Measurements from ENCODE around the gene BMPR1A.

Gene BMPR1A

DNA sequence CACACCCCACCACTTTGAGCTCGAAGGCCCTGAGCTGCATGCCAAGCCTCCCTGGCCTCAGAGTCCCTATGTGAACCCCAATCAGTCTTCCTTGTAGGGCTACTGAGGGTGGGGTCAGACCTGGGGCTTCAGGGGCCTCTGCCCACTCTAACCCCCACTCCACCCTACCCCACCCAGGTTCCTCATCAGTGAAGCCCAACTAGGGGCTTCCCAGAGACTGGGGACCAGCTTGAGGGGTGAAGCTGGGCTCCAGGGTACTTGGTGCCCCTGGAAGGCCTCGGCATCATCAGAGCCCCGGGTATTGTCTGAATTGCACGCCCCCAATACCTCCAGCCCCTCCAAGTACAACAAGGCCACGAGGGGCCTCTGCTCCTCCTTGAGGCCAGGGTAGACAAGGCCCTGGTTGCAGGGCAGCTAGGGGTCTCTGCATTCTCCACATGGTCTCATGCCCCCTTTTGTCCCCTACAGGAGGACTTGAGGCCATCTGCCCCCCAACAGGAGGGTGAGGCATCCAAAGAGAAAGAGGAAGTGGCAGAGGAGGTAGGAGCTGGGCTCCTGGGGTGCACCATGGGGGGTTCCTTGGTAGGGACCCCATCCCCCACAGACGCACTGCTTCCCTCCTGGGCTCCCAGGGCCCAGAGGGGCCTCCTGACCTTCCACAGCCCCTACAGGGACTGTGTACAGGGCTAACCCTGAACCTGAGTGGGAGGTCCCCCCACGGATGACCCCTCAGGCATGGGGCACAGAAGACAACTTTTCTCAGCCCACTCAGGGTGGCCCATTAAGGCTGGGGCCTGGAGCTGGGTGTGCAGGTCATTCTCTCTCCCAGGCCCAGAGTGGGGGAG, 205.9 kb downstream of the BMPR1A start:
- Histone ChIP-seq H3K27ac (ENCODE audit: low read depth, low read length) (no peak overlapping the region), H3K4me3 (ENCODE audit: low read length) (no peak overlapping the region), H3K4me1 (ENCODE audit: control insufficient read depth, insufficient read depth, low read length) (no peaks in the 10 kb centered on the region), H3K9ac (ENCODE audit: low read length) (no peak overlapping the region), H3K27me3 (ENCODE audit: control insufficient read depth, insufficient read depth, low read length) (no peaks in the 10 kb centered on the region), H3K36me3 (ENCODE audit: control insufficient read depth, insufficient read depth, low read length) (no peaks in the 10 kb centered on the region)

DNA sequence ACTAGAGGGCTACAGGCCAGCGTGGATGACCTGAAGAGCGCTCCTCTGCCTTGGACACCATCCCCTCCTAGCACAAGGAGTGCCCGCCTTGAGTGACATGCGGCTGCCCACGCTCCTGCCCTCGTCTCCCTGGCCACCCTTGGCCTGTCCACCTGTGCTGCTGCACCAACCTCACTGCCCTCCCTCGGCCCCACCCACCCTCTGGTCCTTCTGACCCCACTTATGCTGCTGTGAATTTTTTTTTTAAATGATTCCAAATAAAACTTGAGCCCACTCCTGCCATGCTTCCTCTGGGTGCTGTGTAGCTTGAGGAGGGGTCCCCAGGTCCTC, 206.5 kb downstream of the BMPR1A start:
- Histone ChIP-seq H3K36me3 (ENCODE audit: control insufficient read depth, insufficient read depth, low read length) (no peaks in the 10 kb centered on the region), H3K4me3 (ENCODE audit: low read length) (no peak overlapping the region), H3K27ac (ENCODE audit: low read depth, low read length) (no peak overlapping the region), H3K27me3 (ENCODE audit: control insufficient read depth, insufficient read depth, low read length) (no peaks in the 10 kb centered on the region), H3K4me1 (ENCODE audit: control insufficient read depth, insufficient read depth, low read length) (peaks cover under 1% of the 10 kb centered on the region), H3K9ac (ENCODE audit: low read length) (no peak overlapping the region)

DNA sequence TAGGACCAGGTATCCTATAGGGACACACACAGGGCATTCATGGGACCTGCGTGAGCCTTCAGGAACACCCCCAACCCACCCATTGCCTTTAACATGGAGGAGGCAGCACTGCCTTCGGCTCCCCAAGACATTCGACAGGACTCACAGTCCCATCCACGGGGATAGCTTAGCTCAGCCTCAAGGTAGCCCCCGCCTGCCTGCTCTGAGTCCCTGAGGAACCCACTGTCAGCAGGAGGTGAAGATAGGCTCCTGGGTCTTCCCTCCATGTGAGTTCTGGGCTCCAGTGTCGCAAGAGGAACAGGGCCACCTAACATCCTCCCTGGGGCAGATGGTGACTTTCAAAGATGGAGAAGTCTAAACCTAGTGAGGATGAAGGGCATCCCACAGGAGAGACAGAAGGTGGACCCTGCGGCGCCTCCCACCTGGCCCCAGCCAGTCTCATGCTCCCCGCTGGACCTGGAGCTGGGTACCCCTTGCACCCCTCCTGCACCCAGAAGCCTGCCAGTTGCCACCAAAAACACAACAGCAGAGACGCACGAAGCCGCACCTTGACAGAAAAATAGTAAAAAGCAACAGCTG, 207.0 kb downstream of the BMPR1A start:
- Histone ChIP-seq H3K36me3 (ENCODE audit: control insufficient read depth, insufficient read depth, low read length) (no peaks in the 10 kb centered on the region), H3K4me1 (ENCODE audit: control insufficient read depth, insufficient read depth, low read length) (peaks cover 2% of the 10 kb centered on the region), H3K27ac (ENCODE audit: low read depth, low read length) (no peak overlapping the region), H3K9ac (ENCODE audit: low read length) (no peak overlapping the region), H3K27me3 (ENCODE audit: control insufficient read depth, insufficient read depth, low read length) (no peaks in the 10 kb centered on the region), H3K4me3 (ENCODE audit: low read length) (no peak overlapping the region)

DNA sequence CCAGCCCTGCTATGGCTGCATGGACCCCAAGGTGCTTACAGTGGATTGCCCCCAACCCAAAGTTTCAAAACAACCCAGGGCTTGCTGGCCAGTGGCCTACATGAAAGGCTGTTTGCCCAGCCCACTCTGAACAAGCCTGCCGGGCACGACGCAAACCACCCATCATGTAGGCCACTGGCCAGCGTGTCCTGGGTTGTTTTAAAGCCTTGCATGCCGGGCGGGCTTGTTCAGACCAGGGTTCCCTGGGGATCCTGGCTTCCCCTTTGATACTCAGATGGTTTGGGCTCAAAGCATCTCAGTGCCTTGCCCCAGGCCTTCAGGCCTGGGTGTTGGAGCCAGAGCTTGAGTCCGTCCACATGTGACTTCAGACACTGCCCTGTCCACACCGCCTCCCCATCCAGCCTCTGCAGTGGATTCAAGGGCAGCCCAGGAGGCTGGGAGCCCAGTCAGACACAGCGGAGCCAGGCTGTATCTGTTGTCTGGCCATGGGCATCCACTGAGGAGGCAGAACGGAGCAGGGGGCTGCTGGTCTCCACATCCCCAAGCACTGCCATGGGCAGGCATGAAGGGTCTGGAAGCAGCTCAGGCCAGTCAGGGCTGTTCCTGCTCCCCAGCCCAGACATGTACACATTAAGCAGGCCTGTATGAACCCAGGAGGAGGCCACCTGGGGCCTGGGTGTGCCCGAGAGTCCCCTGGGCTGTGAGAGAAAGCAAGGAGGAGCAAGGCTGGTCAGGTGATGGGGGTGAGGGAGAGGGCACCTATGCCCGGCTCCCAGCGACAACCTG, 207.8 kb downstream of the BMPR1A start:
- no peaks in the 10 kb centered on the region for H3K27me3 ChIP-seq (ENCODE audit: control insufficient read depth, insufficient read depth, low read length)
- no peak overlapping the region for H3K27ac ChIP-seq (ENCODE audit: low read depth, low read length)
- H3K4me1 ChIP-seq (ENCODE audit: control insufficient read depth, insufficient read depth, low read length) = peaks cover 8% of the 10 kb centered on the region
- H3K9ac ChIP-seq (ENCODE audit: low read length) = no peak overlapping the region
- no peaks in the 10 kb centered on the region for H3K36me3 ChIP-seq (ENCODE audit: control insufficient read depth, insufficient read depth, low read length)
- H3K4me3 ChIP-seq (ENCODE audit: low read length) = no peak overlapping the region

DNA sequence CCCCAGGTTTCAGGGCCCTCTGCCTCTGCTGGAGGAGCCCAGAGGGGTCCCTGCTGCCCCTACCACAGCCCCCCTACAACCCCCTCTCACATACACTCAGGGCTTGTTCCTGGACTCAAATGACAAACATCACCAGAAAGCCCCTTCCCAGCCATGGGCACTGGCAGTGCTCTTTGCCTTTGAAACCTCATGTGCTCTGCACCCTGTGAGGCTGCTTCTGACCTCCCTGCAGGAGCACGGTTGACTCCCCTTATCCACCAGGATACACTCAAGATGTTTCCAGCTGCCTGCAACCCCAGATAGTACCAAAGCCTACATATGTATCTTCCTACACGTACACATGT, 208.4 kb downstream of the BMPR1A start:
- Histone ChIP-seq H3K27me3 (ENCODE audit: control insufficient read depth, insufficient read depth, low read length) (no peaks in the 10 kb centered on the region), H3K4me1 (ENCODE audit: control insufficient read depth, insufficient read depth, low read length) (peaks cover 14% of the 10 kb centered on the region), H3K27ac (ENCODE audit: low read depth, low read length) (no peak overlapping the region), H3K36me3 (ENCODE audit: control insufficient read depth, insufficient read depth, low read length) (no peaks in the 10 kb centered on the region), H3K9ac (ENCODE audit: low read length) (no peak overlapping the region), H3K4me3 (ENCODE audit: low read length) (no peak overlapping the region)

DNA sequence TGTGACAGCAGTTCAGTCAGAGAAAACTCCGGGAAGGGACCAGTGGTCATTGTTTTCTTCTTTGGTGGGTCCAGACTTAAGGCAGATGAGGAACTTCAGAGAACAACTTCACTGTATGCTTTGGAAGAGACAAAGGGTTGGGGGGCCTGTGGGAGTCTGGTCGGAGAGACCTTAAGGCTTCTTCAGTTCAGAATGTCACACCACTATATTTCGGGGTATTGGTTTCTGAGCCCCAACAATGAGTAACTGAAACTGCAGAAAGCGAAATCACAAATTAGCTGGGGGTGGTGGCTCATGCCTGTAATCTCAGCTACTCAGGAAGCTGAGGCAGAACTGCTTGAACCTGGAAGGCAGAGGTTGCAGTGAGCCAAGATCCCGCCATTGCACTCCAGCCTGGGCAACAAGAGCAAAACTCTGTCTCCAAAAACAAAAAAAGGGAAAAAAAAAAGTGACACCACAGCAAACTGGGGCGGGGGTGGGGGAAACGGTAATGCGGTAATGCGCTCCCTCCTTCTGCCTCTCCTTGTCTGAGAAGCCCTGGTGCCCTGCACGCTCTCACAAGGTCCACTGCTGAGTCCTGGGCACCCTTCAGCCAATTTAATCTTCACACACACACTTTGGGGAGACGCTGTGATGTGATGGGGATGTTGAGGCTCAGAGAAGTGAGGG, 209.7 kb downstream of the BMPR1A start:
- Histone ChIP-seq H3K36me3 (ENCODE audit: control insufficient read depth, insufficient read depth, low read length) (no peaks in the 10 kb centered on the region), H3K4me3 (ENCODE audit: low read length) (no peak overlapping the region), H3K27me3 (ENCODE audit: control insufficient read depth, insufficient read depth, low read length) (no peaks in the 10 kb centered on the region), H3K27ac (ENCODE audit: low read depth, low read length) (no peak overlapping the region), H3K4me1 (ENCODE audit: control insufficient read depth, insufficient read depth, low read length) (peaks cover 15% of the 10 kb centered on the region), H3K9ac (ENCODE audit: low read length) (no peak overlapping the region)

DNA sequence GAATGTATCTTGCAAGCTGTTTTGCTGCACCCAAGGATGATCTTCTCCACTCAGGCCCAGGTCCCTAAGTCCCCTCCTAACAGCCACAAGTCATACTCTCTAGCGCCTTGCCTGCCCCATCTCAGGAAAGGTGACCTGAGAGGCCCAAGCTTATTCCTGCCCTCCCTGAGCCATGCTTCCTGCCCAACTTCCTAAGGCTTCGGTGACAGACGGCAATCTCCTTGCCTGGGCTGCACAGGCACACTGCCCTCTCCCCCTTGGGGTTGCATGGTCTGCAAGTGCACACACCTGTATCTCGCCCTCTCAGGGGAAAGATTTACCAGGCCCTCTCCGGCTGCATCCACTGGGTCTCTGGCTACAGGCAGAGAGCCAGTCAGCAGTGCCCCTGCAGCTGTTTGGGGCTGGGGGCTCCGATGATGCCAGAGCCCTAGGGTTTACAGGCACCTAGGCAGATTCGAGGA, 211.1 kb downstream of the BMPR1A start:
- H3K36me3 ChIP-seq (ENCODE audit: control insufficient read depth, insufficient read depth, low read length) = no peaks in the 10 kb centered on the region
- H3K4me3 ChIP-seq (ENCODE audit: low read length) = peak overlapping the region; percentile 76
- no peak overlapping the region for H3K9ac ChIP-seq (ENCODE audit: low read length)
- no peaks in the 10 kb centered on the region for H3K27me3 ChIP-seq (ENCODE audit: control insufficient read depth, insufficient read depth, low read length)
- peaks cover 15% of the 10 kb centered on the region for H3K4me1 ChIP-seq (ENCODE audit: control insufficient read depth, insufficient read depth, low read length)
- H3K27ac ChIP-seq (ENCODE audit: low read depth, low read length) = no peak overlapping the region

DNA sequence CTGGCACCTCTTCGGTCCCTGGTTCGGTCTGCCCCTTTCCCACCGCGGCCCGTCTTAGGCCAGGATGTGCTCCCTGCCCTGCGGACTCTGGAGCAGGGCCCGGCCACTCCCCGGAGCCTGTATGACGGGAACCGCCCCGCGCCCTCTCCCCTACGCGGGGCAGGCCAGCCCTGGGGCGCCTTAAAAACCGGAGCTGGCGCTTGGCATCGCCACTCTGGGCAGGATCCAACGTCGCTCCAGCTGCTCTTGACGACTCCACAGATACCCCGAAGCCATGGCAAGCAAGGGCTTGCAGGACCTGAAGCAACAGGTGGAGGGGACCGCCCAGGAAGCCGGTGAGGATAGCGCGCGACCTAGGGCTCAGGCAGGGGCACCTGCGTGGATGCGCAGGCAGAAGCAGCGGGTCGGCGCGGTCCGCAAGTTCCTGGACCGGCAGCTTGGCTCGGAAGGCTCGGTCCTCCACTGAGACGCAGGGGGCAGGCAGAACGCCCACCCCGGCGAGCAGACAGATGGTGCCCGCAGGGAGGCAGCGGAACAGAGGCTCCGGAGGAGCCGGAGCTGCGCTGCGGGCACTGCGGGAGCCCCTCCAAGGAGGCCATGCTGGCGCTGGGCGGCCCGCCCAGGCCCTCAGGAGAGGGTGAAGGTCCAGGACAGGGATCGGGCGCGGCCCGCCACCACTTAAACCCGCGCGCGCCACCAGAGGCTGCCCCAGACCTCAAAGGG, 212.0 kb downstream of the BMPR1A start, which contains the start of gene ADIRF:
Gene ADIRF (plus strand): TSS at position 212 of the 723 bp plus-strand sequence. CDS start 63 bp downstream, at position 275.
- H3K27ac ChIP-seq (ENCODE audit: low read depth, low read length) = peak within 1 kb of the TSS; percentile 97
- H3K4me1 ChIP-seq (ENCODE audit: control insufficient read depth, insufficient read depth, low read length) = peaks cover 15% of the 10 kb centered on the region
- no peaks in the 10 kb centered on the region for H3K27me3 ChIP-seq (ENCODE audit: control insufficient read depth, insufficient read depth, low read length)
- peak within 1 kb of the TSS; percentile 76 for H3K4me3 ChIP-seq (ENCODE audit: low read length)
- H3K9ac ChIP-seq (ENCODE audit: low read length) = peak within 1 kb of the TSS; percentile 70
- H3K36me3 ChIP-seq (ENCODE audit: control insufficient read depth, insufficient read depth, low read length) = no peaks in the 10 kb centered on the region

DNA sequence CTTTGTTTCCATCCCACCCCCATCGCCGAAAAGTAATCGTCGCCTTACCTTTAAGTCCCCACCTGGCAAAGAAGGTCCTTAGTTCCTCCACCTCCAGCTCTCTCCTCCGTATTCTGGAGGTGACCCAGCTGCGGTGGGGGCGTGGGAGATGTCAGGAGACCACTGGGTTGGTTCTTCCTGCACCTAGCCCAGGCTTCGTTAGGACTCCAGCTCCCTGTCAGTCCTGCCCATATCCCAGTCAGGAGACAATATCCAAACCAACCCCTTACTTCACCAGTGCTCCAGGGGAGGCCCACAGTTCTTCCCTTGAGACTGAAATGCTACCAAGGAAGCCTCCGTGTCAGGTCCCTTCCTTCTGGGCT, 212.6 kb downstream of the BMPR1A start:
- Histone ChIP-seq H3K36me3 (ENCODE audit: control insufficient read depth, insufficient read depth, low read length) (no peaks in the 10 kb centered on the region), H3K4me3 (ENCODE audit: low read length) (peak overlapping the region; percentile 76), H3K9ac (ENCODE audit: low read length) (peak overlapping the region; percentile 70), H3K4me1 (ENCODE audit: control insufficient read depth, insufficient read depth, low read length) (peaks cover 15% of the 10 kb centered on the region), H3K27me3 (ENCODE audit: control insufficient read depth, insufficient read depth, low read length) (no peaks in the 10 kb centered on the region), H3K27ac (ENCODE audit: low read depth, low read length) (peak overlapping the region; percentile 97)

DNA sequence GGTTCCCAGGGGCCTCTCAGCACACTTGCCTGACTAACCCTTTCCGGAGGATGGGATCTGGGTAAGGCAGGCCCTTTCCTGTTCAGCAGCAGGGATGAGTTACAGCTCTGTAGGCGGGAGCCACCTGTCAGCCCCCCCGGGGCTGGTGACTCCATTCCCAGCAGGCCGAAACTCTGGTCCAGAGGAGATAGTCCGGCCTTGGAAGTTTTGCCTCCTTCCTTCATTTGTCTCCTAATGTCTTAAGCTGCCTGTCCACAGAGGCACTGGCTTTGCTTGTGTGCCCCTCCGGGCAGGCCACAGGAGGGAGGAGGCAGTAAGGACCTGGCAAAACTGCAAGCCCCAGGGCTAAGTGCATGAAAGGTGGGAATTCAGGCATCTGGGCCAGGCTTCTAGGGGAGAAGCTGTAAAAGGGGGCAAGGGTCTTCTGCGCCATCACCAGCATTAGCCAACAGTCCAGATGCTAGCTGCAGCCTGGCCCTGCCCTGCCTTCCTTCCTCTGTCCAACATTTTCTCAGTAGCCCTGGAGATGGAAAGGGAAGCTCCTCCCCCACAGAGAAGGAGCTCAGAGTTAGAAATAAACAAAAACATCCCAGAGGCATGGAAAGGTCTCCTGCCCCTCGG, 213.1 kb downstream of the BMPR1A start:
- Histone ChIP-seq H3K4me1 (ENCODE audit: control insufficient read depth, insufficient read depth, low read length) (peaks cover 15% of the 10 kb centered on the region), H3K27ac (ENCODE audit: low read depth, low read length) (peak overlapping the region; percentile 97), H3K9ac (ENCODE audit: low read length) (peak overlapping the region; percentile 84), H3K27me3 (ENCODE audit: control insufficient read depth, insufficient read depth, low read length) (no peaks in the 10 kb centered on the region), H3K4me3 (ENCODE audit: low read length) (peak overlapping the region; percentile 76), H3K36me3 (ENCODE audit: control insufficient read depth, insufficient read depth, low read length) (no peaks in the 10 kb centered on the region)

DNA sequence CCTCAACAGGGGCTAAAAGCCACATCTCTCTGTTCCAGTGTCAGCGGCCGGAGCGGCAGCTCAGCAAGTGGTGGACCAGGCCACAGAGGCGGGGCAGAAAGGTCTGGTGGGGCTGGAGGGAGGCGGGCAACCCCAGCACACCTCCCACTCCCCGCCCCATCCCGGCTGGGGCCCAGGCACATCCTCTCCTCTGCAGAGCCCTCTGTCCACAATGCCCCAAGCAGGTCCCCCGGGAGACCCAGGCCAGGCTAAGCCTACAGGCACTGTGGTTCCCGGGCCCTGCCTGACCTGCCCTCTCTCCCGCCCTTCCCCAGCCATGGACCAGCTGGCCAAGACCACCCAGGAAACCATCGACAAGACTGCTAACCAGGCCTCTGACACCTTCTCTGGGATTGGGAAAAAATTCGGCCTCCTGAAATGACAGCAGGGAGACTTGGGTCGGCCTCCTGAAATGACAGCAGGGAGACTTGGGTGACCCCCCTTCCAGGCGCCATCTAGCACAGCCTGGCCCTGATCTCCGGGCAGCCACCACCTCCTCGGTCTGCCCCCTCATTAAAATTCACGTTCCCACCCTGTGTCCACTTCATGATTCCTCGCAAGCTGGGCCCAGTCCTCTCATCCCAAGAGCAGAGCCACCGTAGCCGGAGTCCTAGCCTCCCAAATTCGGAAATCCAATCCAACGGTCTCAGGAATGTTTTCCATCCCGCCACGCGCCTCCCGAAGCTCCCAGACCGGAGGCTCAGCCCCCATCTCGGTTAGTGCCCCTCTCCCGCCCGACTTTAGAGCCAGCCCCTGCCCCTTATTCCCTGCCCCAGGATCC, 214.0 kb downstream of the BMPR1A start:
- H3K4me1 ChIP-seq (ENCODE audit: control insufficient read depth, insufficient read depth, low read length) = peaks cover 15% of the 10 kb centered on the region

More for the DNA sequence above, 214.0 kb downstream of the BMPR1A start:
- H3K36me3 ChIP-seq (ENCODE audit: control insufficient read depth, insufficient read depth, low read length) = no peaks in the 10 kb centered on the region
- H3K27me3 ChIP-seq (ENCODE audit: control insufficient read depth, insufficient read depth, low read length) = no peaks in the 10 kb centered on the region
- H3K4me3 ChIP-seq (ENCODE audit: low read length) = peak overlapping the region; percentile 76
- peak overlapping the region; percentile 84 for H3K9ac ChIP-seq (ENCODE audit: low read length)
- peak overlapping the region; percentile 97 for H3K27ac ChIP-seq (ENCODE audit: low read depth, low read length)

Data from rectal smooth muscle tissue (tissue), 1 donor.